OCI-LY7 (cell line): ENCODE data around the gene AMFR.

Experiments
- CTCF ChIP-seq: fragments of 200-600 bp; sonication (generic); conservative IDR thresholded peaks from 2 replicates; pipeline ENCODE4 v1.5.1; 2014; ENCODE audit warnings: mild to moderate bottlenecking, antibody characterized with exemption, low read length, moderate library complexity, mixed read lengths
- EZH2phosphoT487 ChIP-seq: fragments of 200-600 bp; sonication (generic); IDR thresholded peaks from 2 replicates; pipeline ENCODE4 v1.6.1; 2018; ENCODE audit warnings: low read depth, borderline replicate concordance, mild to moderate bottlenecking, mixed run types, antibody characterized with exemption, low read length, moderate library complexity, mixed read lengths

GRCh38 chr16:56415875-56416274, 9.5 kb downstream of the AMFR start:
- TF ChIP-seq CTCF = no peak
- TF ChIP-seq EZH2phosphoT487 = no peak
